HG02870 (cell line): Measurements from ENCODE around the gene CMIP.

ENCODE experiments used
- ATAC-seq: cut with Tn5 transposase; IDR thresholded peaks from one replicate; pipeline ENCODE4 v1.9.1; 2021; ENCODE audit warnings: mild to moderate bottlenecking, moderate library complexity; ENCODE audit not compliant: unreplicated experiment

Gene CMIP

DNA sequence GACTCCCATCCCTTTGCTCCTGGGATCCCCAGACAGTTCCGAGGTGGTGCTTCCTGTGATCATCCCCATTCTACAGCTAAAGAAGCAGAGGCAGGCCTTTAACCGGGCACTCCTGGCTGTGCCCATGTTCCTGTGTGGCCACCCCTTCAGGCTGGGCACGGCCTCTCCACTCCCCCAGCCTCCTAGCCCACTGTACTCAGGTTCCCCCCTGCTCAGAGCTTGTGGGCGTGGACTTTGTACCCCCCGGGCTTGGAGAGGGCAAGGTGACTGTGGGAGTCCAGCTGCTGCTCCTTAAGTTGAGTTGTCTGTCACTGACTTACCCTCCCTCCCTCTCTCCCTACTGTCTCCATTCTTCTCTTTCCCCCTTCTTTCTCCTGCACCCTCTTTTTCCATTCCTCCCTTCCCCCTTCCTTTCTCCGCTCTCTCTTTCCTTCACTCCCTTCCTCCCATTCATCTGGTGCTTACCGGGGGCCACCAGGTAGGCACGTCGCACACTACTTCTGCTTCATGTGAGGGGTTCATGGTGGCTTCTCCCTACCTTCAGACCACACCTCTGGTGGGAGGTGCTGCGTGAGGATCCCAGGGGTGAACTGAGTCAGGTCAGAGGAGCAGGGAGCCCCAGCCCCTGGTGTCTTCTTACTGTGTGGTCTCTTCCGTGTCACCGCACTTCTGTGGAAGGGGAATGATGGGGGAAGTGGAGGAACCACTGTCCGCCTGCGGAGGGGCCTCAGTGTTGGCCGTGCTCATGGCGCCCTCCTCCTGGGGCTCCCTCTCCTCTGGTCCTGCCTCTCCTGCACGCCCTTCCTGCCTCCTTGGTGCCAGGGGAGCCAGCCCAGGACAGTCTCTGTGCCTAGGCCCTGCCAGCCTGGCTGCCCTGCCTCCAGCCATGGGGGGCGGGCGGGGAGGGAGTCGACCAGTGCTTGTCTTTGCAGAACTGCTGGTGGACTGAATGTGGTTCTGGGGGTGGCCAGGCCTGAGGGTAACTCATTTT lies 29.7 kb downstream of the CMIP start:
- no peak for ATAC-seq

- no peak for ATAC-seq
Observed at GRCh38 chr16:81477697-81478693, 33.4 kb downstream of the CMIP start.

DNA sequence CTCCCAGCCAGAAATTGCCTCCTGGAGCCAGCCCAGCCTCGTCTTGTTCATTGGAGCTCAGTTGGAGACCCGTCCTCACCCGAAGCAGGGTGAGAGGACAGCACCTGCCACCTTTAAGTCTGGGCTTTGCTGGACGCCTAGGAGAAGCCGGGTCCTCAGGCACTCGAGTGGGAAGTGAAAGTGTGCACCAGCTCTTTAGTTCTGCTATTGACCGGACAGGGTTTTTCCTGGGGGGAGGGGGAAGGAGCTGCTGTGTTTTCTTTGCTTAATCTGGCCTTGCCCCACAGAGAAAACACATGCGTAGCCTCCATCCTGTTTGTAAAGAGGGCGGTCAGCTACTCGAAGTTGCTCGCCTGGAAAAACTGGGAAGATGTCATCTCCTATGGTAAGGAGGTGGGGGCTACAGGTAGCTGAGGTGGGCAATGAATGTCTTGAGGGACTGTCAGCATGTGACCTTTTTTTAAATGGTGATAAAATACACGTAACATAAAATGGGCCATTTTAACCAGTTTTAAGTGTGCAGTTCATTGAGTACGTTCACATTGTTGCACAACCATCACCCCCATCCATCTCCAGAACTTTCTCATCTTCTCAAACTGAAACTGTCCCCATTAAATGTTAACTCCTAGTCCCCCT lies 34.4 kb downstream of the CMIP start:
- peak; percentile 46 for ATAC-seq

GRCh38 chr16:81480606-81481206 lies 36.1 kb downstream of the CMIP start:
- peak; percentile 4 for ATAC-seq

- peak; percentile 85 for ATAC-seq
Observed at GRCh38 chr16:81481207-81481821, 36.7 kb downstream of the CMIP start.

GRCh38 chr16:81482329-81483063 lies 37.9 kb downstream of the CMIP start:
- no peak for ATAC-seq

DNA sequence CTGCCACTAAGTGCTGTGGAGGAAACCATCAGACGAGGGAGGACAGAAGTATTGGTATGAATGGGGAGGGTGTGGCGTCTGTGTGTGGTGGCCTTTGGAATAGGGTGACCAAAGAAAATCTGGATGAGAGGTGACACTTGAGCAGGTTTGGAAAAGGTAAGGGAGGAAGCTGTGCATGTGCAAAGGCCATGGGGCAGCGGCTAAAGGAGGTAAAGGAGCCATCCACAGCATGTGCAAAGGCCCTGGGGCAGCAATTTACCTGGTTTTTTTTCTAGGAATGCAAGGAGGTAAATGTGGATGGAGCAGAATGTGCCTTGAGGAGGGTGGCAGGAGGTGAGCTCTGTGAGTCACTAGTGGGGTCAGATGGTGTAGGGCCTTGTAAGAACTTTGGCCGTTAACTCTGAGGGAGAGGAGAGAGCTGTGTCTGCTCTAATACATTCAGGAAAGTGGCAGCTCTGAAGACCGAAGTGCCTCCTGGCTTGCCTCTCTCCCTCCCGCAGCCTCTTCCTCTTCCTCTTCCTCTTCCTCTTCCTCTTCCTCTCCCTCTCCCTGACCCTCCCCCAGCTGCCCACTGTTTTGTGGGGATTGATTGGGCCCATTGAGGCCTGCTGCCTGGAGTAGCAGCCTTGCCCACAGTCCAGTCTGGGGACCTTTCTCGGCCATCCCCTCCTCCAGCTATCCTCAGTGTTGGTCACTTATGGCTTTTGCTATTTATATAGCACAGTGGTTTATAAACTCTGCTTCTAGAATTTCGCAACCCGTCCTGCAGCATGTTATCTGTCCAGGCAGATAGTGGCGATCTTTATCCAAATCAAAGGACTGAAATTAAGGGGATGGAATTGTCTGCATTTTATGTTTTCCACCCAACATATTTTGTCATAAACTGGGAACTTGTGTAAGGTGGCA lies 38.7 kb downstream of the CMIP start:
- no peak for ATAC-seq

DNA sequence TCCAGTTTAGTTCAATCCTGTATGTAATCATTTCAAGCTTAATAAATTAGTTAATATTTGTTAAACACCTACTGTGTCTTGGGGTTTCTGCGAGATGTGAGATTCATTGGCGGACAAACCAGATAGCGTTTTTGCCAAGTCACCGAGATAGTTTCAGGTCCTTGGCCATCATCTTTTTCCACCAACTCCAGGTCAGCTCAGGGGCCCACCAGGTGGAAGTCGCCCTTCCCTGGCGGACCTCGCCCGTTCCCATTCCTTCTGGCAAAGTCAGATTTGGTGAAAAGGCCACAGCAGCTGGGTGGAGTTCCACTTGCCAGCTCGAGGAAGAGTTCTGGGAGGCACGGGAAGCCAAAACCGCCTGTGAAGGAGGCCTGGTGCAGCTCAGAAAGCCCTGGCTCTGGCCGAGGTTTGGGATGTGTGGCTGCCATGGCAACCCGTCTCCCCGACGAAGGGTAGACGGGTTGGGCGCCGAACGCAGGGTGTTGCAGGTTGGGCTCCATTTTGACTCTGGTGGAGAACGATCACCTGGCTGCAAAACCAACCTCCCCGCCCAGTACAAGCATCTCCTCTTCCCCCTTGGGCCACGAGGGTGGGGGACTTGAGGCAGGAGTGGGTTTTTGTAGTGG lies 39.5 kb downstream of the CMIP start:
- no peak for ATAC-seq

- no peak for ATAC-seq
Observed at GRCh38 chr16:81484908-81485624, 40.5 kb downstream of the CMIP start.

- ATAC-seq: no peak
Observed at GRCh38 chr16:81485824-81486539, 41.4 kb downstream of the CMIP start.

DNA sequence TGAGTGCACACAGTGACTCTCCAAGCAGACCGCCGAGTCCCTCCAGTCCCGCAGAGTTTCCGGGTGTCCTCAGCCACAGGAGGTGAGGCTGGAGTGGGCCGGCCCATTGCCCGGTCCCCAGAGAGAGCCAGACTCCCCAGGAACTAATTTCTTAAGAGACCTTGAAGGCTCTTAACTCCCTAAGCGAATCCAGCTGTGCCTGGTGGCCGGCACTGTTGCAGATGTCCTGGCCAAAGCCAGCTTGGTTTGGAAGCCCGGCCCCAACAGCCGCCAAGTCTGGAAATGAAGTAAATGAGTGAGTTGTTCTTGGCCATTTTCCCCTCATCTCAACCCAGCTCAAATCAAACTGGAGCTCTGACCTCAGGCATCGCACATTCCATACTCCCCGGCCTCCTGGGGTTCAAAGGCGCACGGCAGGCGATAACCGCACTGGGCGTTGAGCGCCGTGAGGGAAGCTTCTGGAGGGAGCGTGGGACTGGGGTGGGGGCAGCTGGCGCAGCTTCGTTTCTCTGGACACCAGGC lies 42.0 kb downstream of the CMIP start:
- no peak for ATAC-seq

DNA sequence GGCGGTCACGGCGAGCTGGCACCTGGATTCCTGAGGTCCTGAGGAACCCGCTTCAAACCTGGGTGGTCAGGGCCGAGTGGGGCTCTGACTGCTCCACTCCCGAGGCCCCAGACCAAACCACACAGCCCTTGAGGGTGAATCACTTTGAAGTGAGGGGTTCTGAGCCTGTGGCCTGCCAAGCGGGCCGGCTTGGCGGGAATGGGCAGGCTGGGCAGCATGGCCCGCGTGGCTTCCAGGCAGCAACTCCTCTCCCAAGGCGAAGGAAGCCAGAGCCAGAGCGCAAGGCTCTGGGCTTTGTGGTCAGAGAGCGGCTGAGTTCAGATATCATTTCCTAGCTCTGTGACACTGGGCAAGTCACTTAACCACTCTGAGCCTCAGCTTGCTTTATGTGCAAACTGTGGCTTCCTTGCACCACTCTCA lies 42.7 kb downstream of the CMIP start:
- ATAC-seq: no peak

- ATAC-seq: no peak
Observed at GRCh38 chr16:81488687-81489411, 44.2 kb downstream of the CMIP start.

DNA sequence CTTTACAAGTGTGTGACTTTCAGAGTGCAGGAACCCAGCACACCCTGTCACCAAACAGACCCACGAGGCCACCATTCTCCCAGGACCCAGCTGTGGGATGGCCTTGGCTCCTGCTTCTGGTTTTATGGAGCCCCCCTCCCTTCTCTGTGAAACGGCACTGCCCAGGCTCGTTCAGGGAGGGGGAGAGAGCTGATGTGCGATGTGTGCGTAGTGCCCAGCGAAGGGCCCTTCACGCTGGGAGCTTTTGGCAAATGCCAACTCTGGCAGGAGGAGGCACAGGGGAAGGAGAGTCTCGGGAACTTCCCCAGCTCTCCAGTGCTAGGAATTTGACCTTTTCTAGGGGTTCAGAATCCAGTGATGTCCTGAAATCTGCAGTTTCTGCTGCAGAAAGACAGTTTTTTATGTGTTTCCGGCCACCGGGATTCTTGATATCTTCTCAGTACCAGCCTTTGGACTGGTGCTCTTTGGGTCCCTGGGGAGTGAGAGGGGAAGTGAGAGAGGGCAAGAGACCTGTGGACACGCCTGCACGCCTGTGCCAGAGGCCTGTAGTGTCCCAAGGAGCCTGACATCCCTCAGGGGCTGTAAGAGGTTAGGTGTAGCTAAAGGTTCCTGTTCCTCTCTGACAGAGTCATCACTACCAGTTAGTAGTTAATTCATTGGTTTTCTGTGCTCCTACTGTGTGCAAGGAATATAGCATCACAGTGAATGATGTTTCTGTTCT lies 45.1 kb downstream of the CMIP start:
- no peak for ATAC-seq

DNA sequence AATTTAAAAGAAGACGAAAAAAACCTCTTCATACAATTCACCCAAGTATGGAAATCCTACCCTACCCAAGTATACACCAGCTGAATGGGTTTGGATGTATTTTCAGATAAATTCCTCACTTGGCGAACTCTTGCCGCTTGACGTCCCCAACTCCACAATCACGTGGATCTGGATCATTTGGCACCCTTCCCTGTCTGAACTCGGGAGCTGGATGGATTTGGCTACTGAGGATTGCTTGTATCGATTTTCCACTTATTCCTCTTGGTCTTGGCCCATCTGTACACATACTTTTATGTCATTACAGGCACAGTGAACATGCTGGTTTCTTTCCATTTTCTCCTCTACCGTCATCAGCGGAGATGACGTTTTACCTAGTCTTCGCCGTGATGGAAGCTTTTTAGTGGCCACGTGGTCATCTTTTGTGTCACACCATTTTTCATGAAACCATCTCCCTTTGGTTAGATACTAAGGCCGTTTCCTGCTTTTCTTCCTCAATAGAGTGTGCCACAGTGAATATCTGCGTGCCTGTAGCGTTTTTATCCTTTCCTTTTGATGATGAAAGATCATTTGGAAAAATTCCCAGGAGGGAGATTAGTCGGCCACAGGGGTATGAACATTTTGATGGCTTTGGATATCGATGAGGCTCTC lies 47.1 kb downstream of the CMIP start:
- ATAC-seq: no peak
